SW480 (cell line): Measurements from ENCODE around the gene GNA15.
A peak's percentile ranks its signal among the peaks of the same experiment; 100 is the strongest.

Source experiments
- DNase-seq: peaks from one replicate; pipeline ENCODE4 v3.0.0-alpha.2; 2016; ENCODE audit warnings: low spot score

Gene GNA15

DNA sequence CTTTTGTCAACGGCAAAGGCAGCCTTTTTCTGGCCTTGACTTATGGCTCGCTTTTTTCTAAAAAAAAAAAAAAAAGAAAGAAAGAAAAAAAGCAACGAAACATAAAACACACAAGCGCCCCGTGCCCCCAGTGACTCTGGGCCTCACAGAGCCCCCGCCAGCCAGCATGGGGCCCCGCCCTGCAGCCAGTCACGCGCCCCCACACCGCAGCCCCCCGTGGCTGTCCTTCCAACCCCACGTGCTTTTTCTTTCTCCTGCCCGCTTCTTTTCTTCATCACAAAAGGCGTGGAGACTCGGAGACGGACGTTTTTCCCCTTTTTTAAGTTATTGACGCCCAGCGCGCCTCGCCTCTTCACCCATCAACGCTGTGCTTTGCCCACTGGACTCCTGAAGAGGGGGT lies 14.4 kb upstream of the GNA15 start:
- DNase-seq, result no peak

DNA sequence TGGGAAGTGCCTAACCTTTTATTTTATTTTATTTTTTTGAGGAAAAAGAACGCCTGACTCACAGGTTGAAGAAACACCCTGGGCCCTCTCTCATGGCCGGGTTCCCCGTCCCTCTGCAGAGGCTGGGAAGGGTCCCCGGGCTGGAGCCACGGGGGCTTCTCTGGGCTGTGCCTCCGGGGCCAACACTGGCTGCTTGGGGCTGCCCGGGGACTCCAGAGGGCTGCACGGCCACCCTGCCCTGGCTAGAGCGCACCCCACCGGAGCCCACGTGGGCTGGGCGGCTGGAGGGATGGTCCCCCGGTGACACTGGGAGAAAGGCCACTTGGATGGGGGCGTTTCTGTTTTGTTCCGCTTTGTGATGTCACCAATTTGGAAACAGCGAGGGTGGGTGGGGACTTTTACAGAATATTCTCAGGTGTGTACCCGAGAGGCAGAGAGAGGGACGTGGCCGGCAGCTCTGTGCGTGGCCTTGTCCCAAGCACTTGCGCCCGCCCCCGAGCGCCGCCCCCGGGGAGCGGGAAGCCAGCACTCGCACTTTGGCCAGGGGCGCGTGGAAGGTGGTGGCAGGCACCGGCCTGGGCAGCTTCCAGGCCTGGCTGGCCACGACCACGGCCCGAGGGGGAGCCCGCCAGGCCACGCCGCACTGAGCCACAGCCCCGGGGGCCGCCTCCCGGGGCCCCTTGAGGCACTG lies 13.9 kb upstream of the GNA15 start:
- no peak for DNase-seq

DNA sequence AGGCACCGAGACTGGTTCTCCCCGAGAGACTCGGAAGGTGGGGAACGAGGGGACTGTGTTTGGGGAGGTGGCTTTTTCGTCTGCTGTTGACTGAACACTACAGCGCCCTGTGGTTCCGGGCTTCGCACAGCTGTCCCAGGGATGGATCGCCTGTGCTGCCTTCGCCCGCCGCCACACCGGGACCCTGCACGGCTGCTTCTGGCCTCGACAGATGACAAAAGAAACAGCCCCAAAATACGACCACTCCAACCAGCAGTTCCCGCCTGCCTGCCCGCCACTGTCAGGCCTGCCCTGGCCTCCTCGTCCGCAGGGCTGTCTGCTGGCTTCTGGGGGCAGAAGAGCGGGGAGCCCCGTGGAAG lies 13.3 kb upstream of the GNA15 start:
- no peak for DNase-seq

DNA sequence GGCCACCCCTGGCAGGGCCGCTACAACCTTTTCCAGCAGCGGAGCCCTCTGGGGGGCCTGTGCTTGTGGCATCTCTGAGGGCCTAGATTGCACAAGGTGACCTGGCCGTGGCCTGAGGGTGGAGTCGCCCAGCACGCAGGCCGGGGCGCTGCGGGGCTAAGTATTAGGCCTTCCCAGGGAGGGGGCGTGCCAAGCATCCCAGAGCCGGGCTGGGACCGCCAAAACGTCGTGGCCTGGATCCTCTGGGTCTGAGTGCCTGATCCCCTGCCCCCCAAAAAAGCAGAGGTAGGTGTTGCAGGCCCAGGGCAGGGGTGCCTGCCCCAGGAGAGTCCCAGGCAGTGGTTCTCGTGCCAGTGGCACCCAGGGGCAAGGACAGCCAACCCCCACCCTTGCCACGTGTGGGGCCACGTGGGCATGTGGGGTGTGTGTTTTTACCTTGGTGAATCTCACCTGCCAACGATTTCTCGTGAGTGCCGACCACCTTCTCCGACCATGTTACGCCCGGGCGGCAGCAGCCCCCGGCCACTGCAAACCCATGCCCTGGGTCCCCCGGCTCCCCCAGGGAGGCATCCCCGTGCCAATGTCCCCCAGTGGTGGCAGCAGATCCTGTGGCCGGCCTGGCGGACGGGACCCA lies 12.6 kb upstream of the GNA15 start:
- no peak for DNase-seq

DNA sequence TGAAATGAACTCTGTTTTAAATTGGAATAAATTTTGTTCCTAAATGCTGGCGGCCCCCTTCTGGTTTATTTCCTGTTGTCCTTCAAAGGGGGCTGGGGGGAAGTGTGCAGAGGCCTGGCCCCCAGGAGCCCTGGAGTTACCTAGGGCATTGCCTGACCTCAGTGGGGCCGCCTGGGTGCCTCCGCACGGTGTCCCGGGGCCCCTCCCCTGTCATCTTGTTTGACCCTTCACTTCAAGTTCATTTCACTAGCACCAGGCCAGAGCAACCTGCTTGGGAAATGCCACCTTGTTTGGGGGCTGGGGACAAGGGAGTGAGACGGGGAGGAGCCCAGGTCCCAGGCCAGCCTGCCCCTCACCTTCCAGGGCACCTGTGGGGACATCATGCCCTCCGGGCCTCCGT lies 11.9 kb upstream of the GNA15 start:
- DNase-seq, result no peak

DNA sequence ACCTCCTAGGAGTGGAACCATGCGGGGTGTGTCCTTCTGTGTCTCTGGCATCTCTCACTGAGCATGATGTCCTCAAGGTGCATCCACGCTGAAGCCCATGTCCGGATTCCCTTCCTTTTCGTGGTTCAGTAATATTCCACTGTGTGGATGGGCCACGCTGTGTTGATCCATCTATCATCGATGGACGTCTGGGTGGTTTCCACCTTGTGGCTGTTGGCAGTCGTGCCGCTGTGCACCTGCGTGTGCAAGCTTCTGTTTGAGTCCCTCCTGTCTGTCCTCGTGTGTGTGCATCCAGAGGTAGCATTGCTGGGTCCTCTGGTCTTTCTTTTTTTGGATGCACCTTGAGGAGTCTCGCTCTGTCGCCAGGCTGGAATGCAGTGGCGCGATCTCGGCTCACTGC lies 11.2 kb upstream of the GNA15 start:
- DNase-seq, result no peak

DNA sequence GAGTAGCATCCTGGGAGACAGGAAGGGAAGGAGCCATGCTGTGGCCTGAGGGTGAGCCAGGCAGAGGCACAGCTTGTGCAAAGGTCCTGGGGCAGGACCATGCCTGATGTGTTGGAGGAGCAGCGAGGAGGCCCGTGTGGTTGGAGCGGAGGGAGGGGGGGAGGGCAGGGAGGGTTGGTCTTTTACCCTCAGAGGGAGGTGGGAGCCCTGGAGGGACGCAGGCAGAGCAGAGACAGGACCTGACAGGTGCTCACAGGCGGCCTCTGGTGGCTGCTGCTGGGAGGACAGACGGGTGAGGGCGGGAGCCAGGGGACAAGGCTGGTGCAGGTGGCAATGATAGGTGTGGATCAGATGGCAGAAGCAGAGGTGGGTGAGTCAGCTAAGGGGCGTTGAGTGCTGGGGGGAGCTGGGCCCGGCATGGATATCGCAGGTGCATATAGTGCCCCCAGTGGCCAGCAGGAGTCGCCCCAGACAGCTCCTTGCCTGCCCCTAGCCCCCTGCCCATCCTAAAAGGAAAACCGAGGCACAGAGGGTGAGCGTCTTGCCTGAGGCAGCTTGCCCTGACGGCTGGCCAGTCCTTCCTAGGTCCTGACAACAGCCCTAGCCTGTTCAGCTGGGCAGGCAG lies 9.8 kb upstream of the GNA15 start:
- DNase-seq, result peak; percentile 80

DNA sequence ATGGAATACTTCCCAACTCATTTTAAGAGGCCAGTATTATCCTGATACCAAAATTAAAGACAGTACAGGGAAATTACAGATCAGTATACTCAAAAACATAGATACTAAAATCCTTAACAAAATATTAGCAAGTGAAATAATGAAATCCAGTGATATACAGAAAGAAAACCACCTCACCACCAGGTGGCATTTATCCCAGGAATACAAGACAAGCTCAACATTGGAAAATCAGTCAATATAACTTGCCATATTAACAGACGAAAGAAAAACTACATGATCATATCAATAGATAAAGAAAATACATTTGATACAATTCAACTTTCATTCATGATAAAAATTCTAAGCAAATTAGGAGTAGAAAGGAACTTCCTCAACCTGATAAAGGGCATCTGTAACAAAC lies 6.7 kb upstream of the GNA15 start:
- peak; percentile 22 for DNase-seq

DNA sequence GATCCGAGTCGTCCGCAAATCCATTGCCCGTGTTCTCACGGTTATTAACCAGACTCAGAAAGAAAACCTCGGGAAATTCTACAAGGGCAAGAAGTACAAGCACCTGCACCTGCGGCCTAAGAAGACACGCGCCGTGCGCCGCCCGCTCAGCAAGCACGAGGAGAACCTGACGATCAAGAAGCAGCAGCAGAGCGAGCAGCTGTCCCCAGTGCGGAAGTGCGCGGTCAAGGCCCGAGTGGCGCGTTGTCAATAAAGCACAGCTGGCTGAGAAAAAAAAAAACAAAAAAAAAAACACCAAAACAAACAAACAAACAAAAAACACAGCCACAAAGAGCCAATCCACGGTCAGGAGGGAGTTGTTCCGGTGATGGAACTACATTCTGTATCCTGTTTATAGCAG lies 4.7 kb upstream of the GNA15 start:
- no peak for DNase-seq

DNA sequence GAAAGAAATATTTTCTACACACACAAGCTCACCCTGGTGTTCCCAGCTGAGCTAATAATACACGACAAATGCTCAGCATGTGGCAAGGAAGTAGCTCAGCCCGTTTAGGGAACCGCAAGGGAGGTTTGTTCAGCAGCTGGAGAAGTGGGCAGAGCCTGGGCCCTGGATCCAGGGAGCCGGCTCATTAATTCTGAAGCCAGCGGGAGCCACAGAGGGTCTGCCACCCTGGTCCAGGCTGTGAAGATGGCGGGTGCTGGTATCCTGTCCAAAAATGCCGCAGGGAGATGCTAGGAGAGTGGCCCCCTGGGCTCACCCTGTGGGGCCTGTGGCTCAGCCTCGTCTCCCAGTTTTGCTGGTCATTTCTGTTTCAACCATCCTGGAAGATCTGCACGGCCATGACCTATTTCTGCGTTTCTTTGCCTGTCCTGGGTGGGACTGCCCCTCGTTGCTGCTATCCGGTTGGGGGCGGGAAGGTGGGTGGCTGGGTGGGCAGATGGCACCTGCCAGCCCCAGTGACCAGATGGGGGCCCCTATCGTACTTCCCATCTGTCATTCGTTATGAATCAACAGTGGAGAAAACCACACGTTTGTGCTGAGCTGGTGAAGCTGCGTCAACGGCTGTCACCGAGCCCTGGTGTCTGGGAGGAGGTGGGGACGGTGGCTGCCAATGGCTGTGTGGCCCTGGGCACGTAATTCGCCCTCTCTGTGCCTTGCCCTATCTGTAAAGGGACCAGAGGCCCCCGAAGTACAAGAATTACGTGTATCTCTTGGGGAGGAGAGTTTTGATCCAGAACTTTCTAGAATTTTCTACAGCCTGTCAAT lies 2.7 kb upstream of the GNA15 start:
- DNase-seq, result peak; percentile 22

DNA sequence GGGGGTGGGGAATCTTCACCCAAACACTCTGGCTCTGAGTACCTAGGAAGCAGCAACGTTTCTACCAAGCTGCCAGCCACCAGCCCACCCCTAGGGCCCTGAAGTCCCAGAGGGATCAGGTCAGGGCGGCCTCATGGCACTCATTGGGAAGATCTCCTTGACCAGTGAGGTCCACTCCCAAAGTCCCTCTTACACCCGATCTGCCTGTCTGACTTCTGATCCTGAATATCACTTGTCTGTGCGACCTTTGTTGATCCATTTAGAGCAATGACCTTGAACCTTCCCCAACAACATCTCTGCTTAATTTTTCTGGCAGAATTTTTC lies 2.1 kb upstream of the GNA15 start:
- no peak for DNase-seq

DNA sequence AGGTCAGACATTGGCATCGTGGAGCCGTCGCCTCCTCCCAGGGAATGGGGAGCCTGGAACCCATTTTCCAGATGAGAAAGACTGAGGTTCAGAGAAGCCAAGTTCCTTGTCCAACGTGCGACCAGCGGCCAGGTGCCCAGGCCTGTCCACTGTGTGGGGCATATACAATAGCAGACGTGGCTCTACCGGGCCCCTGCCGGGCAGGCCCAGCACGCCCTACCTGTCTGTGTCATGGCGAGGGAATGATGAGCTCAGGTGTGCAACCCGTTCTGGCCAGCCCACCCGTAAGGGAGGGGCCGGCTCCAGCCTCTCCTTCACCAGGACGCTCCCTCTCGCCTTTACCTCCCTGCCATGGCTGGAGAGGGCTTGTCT lies 837 bp downstream of the GNA15 start:
- DNase-seq, result no peak

DNA sequence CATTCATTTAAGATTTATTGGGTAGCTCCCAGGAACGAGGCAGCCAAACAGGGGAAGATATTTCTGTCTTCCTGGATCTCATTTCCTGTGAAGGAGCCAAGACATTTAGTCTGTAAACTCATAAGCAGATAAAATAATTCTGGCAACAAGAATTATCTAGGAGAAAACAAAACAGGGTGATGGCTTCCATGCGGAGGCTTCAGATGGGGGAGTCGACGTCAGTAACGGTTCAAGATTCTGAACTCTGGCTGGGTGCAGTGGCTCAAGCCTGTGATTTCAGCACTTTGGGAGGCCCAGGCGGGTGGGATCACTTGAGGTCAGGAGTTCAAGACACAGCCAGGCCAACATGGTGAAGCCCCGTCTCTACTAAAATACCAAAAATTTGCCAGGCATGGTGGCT lies 1.3 kb downstream of the GNA15 start:
- DNase-seq, result no peak

DNA sequence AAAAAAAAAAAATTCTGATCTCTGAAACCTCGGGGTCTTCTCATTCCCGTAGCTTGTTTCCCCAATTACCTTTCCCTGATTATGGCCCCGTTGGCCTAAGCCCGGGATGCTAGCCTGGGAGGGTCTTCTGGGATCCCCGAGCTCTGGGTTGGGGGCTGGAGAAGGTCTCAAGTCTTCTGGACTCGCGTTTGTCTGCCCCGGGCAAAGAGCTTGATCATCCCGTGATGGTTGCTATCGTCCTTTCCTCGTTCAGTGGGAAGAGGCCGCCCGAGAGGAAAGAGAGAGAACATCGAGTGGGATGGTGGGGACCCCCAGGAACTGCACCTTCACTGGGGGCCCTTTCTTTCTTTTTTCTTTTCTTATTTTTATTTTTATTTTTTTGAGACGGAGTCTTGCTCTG lies 2.4 kb downstream of the GNA15 start:
- no peak for DNase-seq

DNA sequence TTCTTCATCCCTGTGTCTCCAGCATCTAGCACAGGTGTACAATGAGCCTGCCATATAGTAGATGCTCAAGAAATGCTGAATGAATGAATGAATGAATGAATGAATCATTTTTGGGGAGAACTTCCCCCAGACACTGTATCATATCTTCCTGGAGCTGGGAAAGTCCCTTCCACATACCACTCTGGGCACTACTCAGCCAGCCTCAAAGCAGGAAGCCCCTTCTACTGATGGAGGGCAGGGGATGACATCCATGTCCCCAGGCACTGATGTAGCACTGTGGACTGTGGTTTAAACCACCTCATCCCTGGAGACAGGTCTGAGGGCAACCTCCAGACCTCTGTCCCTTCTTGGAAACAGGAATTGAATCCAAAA lies 4.8 kb downstream of the GNA15 start:
- DNase-seq, result no peak

DNA sequence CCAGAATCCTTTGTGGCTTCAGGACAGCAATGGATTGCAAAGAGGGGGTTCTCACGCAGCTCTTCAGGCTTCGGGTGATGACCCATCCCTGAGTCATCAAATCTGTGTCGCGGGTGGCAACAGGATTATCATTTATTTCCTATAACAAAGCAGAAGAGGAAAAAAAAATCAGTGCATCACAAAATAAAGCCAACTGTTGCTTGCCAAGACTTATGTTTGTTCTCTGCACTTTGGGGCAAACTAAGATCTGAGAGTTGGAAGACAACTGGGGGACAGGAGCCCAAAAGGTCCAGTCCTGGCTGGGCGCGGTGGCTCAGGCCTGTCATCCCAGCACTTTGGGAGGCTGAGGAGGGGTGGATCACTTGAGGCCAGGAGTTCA lies 6.4 kb downstream of the GNA15 start:
- DNase-seq, result peak; percentile 31

DNA sequence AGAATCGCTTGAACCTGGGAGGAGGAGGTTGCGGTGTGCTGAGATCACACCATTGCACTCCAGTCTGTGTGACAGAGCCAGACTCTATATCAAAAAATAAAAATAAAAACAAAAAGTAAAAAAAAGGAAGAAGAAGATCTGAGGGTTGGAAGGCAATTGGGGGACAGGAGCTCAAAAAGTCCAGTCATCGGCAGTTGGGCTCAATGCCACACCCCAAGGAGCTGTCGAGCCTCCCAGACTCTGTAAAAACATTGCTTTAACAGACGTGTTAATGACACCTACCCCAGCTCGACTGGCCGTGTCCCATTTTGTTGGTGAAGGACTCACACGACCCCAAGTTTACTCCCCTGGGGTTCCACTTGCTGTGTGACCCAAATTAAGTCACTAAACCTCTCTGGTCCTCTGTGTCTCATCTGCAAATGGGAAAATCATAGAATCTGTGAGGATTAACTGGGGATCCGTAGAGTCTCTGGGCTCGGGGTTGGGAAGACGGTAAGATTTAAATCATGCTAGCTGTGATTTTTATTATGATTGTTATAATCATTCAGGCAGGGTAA lies 7.0 kb downstream of the GNA15 start:
- no peak for DNase-seq

DNA sequence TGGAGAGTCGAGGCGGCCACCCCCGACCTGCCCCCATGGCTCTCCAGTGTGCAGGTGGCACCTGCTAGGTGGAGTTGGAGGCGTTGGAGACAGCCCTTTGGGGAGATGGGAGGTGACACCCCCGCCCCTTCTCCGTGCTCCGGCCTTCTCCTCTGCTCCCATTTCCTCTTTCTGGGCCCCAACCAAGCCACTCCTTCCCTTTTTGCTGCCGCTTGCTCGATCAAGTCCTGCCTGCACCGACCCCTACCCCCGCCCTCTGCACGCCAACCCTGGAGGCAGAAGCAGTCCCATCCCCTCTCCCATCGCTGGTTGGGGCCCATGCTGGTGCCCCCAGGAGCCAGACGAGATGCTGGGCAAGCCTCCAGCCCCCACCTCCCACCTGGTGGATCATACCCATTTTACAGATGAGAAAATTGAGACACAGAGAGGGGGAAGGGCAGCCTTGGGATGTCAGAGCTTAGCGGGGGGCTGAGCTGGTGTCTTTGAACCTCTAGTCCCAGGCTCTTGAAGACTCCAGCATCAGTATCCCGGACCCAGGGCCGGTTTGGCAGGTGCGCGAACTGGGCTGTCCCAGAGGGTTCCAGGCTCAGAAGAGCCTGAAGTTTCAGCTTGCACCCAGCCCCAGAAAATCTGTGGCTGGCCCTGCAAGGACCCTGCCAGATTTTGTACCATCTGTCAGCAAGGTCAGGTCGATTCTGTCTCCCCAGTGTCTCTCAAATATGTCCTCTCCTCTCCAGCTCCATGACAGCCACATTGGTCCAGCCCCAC lies 10.3 kb downstream of the GNA15 start:
- no peak for DNase-seq

DNA sequence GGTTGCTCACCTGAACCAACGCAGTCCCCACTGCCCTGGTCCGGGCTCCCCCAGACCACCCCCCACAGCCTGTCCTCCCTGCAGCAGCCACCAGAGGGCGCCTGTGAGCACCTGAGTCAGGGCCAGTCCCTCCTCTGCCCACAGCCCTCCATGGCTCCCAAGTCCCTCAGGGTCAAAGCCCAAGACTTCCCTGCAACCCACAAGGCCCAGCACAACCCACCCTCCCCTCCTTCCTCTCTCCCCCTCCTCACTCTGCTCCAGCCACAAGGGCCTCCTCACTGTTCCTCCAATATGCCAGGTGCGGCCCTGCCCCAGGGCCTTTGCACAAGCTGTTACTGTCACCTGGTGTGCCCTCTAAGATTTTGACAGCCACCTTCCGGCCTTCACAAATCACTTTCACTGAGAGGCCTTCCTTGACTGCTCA lies 10.9 kb downstream of the GNA15 start:
- DNase-seq, result no peak

DNA sequence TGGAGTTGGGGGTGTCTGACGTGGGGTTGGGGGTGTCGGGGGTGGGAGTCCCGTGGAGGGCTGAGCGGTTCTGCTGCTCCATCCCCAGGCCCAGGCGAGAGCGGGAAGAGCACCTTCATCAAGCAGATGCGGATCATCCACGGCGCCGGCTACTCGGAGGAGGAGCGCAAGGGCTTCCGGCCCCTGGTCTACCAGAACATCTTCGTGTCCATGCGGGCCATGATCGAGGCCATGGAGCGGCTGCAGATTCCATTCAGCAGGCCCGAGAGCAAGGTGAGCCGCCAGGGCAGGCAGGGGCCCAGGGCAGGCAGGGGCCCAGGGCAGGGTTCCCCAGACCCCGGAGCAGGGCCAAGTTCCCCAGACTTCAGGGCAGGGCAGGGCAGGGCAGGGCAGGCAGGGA lies 12.7 kb downstream of the GNA15 start:
- DNase-seq, result no peak

DNA sequence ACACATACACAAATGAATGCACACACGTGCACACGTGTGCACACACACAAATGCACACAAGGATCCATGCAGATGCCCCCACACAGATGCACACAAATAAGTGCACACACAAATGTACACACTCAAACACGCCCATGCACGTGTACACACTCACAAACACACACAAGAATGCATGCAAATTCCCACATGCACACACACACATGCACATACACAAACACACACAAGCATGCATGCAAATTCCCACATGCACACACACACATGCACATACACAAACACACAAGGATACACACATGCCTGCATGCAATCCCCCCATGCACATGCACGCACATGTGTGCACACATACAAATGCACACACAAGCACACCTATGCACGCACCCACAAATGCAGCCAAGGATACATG lies 13.3 kb downstream of the GNA15 start:
- no peak for DNase-seq
